GM23248 (cell line): Measurements from ENCODE around the gene GNAQ.

Source experiments
- EZH2 ChIP-seq: fragments of 200-600 bp; sonication (generic); IDR thresholded peaks from 2 replicates; pipeline ENCODE4 v1.6.1; 2018; ENCODE audit warnings: antibody characterized with exemption, mild to moderate bottlenecking; ENCODE audit not compliant: insufficient read depth, poor library complexity, severe bottlenecking
- EZH2phosphoT487 ChIP-seq: fragments of 200-600 bp; sonication (generic); IDR thresholded peaks from 2 replicates; pipeline ENCODE4 v1.6.1; 2018; ENCODE audit warnings: antibody characterized with exemption, moderate library complexity, mild to moderate bottlenecking, low read depth; ENCODE audit not compliant: insufficient read depth

DNA sequence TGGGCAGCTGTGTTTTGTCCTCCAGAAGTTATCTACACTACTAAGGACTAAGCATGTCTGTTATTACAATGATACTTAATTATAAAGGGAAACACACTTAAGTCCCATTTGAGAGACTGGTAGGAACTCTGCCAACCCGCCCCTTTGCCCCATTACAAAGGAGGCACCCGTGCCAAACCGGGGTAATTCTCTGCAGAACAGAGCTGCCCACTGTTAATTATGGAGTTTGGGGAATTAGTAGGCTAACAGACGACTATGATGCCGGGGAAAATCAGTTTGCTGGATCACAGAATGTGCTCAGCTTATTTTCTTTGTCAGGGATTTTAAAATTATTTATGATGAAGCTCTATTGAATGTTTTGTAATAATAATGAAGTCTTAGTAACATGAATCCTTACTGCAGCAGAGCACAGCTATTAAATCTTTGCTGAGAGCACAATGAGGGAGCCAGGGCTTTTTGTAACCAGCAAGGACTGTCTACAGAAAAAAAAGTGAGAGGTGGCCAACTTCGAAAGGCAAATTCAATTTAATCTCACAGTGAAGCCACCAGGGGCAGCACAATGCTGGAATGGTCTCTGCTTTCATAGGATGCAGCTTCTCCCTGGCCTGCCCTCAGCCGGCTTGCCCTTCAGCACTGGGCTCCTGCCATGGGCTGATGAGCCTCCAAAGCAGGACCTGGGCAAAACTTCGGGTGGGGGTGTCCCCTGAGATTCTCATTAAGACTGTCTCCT lies 134.5 kb downstream of the GNAQ start:
- TF ChIP-seq EZH2phosphoT487 (no peak), EZH2 (no peak)
